Mucosa of rectum (tissue), 2 donors: Measurements from ENCODE around the gene NANOGP8.

Experiments used
- H3K27ac ChIP-seq, 2 donors: one replicate each; pipeline ENCODE4 v1.7.0; 2013; ENCODE audit warnings: inconsistent platforms in 2 of 2, low read depth in 2 of 2, low read length in 2 of 2
- H3K27me3 ChIP-seq, 2 donors: one replicate each; pipeline ENCODE4 v1.7.0; 2013; ENCODE audit warnings: low read length in 2 of 2; ENCODE audit not compliant: control insufficient read depth in 2 of 2, insufficient read depth in 2 of 2
- H3K36me3 ChIP-seq, 2 donors: one replicate each; pipeline ENCODE4 v1.7.0; 2013; ENCODE audit warnings: low read length in 2 of 2; ENCODE audit not compliant: control insufficient read depth in 2 of 2, insufficient read depth in 2 of 2
- H3K4me1 ChIP-seq, 2 donors: one replicate each; pipeline ENCODE4 v1.7.0; 2013; ENCODE audit warnings: low read length in 2 of 2, mild to moderate bottlenecking in 1 of 2; ENCODE audit not compliant: control insufficient read depth in 2 of 2, insufficient read depth in 2 of 2
- H3K4me3 ChIP-seq, 2 donors: one replicate each; pipeline ENCODE4 v1.7.0; 2013; ENCODE audit warnings: low read length in 2 of 2
- H3K9ac ChIP-seq, 2 donors: one replicate each; pipeline ENCODE4 v1.7.0; 2013; ENCODE audit warnings: low read length in 2 of 2, low read depth in 1 of 2, mild to moderate bottlenecking in 1 of 2
- H3K9me3 ChIP-seq, 2 donors: one replicate each; pipeline ENCODE4 v1.7.0; 2013; ENCODE audit warnings: low read length in 2 of 2; ENCODE audit not compliant: control insufficient read depth in 2 of 2
- donor health status: healthy.
- donor health status: Normal muscosa, but diverticular disease.

NANOGP8 gene

GRCh38 chr15:35080226-35080625 lies 4.9 kb downstream of the NANOGP8 start:
- no peak overlapping the region for H3K9ac ChIP-seq
- no peaks in the 10 kb centered on the region for H3K4me1 ChIP-seq
- H3K27ac ChIP-seq = no peak overlapping the region
- no peaks in the 10 kb centered on the region for H3K36me3 ChIP-seq
- H3K9me3 ChIP-seq = no peaks in the 10 kb centered on the region
- no peaks in the 10 kb centered on the region for H3K27me3 ChIP-seq
- no peak overlapping the region for H3K4me3 ChIP-seq

DNA sequence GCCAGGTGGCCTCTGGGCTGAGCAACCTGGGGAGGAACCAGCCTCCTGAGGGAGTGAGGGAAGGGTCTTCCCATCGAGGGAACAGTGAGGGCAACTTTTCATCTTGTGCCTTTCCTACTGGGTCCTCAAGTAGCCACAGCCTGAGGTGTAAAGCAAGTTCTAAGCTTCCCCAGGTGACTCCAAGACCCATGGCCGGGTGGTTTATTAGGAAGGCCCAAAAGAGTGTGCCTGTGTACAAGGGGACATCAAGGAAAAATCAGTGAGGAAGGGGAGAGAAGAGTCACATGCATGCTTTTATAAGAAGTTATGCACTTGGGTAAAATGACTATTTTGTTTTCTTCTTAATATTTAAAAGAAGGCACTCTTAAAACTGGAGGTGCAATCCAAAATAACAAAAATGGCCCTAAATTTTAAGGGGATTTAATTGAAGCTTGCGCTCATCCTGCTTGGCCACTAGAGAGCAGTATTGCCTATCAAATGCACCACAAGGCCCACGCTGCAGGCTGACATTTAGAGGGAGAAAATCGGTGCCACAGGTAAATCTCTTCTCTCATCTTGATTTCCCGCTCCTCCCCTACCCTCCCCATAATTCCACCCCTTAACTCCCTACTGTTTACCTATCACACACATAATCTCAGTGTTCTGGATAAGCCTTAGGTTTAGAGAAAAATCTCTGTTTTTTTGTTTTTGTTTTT lies 6.7 kb downstream of the NANOGP8 start:
- H3K9ac ChIP-seq = no peak overlapping the region
- H3K36me3 ChIP-seq = no peaks in the 10 kb centered on the region
- H3K4me3 ChIP-seq = no peak overlapping the region
- no peak overlapping the region for H3K27ac ChIP-seq
- H3K27me3 ChIP-seq = no peaks in the 10 kb centered on the region
- H3K9me3 ChIP-seq = no peaks in the 10 kb centered on the region
- no peaks in the 10 kb centered on the region for H3K4me1 ChIP-seq

DNA sequence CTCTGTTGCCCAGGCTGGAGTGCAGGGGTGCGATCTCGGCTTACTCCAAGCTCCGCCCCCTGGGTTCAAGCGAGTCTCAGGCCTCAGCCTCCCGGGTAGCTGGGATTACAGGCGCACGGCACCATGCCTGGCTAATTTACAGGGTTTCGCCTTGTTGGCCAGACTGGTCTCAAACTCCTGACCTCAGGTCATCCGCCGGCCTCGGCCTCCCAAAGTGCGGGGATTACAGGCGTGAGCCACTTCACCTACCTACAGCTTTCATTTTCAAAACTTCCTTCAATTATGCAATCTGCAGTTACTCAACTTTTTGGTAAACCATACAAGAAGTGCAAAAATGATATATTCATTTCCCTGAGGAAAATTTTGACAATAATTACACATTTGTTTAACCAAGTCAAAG lies 14.0 kb downstream of the NANOGP8 start:
- H3K4me3 ChIP-seq = no peak overlapping the region
- no peaks in the 10 kb centered on the region for H3K27me3 ChIP-seq
- H3K27ac ChIP-seq = no peak overlapping the region
- no peaks in the 10 kb centered on the region for H3K4me1 ChIP-seq
- no peaks in the 10 kb centered on the region for H3K36me3 ChIP-seq
- no peaks in the 10 kb centered on the region for H3K9me3 ChIP-seq
- H3K9ac ChIP-seq = no peak overlapping the region

- Histone ChIP-seq H3K27ac (no peak overlapping the region), H3K4me1 (no peaks in the 10 kb centered on the region), H3K9ac (no peak overlapping the region), H3K9me3 (no peaks in the 10 kb centered on the region), H3K4me3 (no peak overlapping the region), H3K27me3 (no peaks in the 10 kb centered on the region), H3K36me3 (no peaks in the 10 kb centered on the region)
These were observed 16.1 kb downstream of the NANOGP8 start for GRCh38 chr15:35068846-35069475.

DNA sequence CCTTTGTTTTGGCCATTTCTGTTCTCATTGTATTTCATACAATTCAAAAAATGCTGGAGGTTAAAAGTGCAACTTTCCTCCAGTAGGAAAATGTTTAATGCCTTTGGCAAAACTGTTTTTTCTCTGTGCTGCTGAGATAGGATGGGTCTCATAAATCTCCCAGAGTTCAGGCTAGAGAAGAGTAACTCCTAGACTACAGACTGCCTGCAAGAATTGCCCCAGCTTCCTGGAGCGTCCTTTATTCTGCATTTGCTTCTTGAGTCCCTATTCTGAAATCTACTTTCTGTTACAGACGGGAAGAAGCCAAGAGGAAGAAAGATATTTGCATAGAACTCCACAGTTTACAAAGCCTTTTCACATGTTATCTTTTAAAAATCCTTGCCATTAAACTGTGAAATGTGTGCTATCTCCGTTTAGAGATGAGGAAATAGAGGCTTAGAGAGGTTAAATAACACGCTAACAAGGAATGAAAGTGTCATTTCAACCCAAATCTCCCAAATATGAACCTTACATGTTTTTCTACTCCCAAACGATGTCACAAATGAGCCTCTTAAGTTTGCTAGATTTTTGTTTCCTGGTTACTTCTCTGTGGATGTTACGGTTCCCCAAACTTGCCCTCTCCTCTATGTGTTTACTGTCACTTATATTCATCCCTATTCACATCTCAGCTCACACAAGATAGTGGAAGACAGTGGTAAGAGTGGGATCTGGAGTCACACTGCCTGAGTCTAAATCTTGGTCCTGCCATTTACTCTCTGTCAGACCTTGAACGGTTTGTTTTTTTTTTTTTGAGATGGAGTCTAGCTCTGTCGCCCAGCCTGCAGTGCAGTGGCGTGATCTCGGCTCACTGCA lies 17.4 kb downstream of the NANOGP8 start:
- H3K27ac ChIP-seq = no peak overlapping the region
- H3K9ac ChIP-seq = no peak overlapping the region
- H3K4me1 ChIP-seq = no peaks in the 10 kb centered on the region
- no peaks in the 10 kb centered on the region for H3K36me3 ChIP-seq
- H3K27me3 ChIP-seq = no peaks in the 10 kb centered on the region
- H3K9me3 ChIP-seq = no peaks in the 10 kb centered on the region
- H3K4me3 ChIP-seq = no peak overlapping the region

- Histone ChIP-seq H3K9ac (no peak overlapping the region), H3K4me3 (no peak overlapping the region), H3K36me3 (no peaks in the 10 kb centered on the region), H3K4me1 (no peaks in the 10 kb centered on the region), H3K27me3 (no peaks in the 10 kb centered on the region), H3K27ac (no peak overlapping the region), H3K9me3 (no peaks in the 10 kb centered on the region)
These were observed 19.0 kb downstream of the NANOGP8 start for GRCh38 chr15:35066094-35066493.

DNA sequence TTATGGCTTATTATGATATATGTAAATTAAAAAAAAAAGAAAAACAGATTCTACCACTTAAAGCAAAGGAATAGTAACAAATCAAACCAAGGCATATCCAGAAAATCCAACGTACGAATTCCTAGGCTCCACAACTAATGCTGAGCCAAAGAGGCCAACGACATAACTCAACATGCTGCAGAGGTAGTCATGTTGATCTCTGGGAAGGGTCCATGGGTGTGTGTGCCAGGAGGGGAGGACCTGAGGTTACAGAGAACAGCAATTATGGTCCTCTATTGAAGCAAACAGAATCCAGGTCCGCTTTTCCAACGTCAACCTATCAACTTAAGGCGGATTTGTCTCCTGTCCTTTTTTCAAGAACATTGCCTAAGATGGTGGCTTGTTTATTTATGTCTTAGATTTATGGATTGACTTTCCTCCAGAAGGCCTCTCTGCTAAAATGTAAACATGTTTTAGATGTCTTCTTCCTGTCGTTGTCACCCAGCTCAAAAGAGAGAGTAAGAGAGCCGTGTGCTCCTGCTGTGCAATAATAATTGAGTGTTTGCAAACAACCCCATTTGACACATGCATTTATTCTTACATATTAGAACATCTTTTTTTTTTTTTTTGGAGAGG lies 20.4 kb downstream of the NANOGP8 start:
- no peak overlapping the region for H3K4me3 ChIP-seq
- no peak overlapping the region for H3K9ac ChIP-seq
- no peak overlapping the region for H3K27ac ChIP-seq
- no peaks in the 10 kb centered on the region for H3K4me1 ChIP-seq
- no peaks in the 10 kb centered on the region for H3K9me3 ChIP-seq
- H3K27me3 ChIP-seq = no peaks in the 10 kb centered on the region
- no peaks in the 10 kb centered on the region for H3K36me3 ChIP-seq

GRCh38 chr15:35062738-35063099 lies 22.4 kb downstream of the NANOGP8 start:
- Histone ChIP-seq H3K9ac (no peak overlapping the region), H3K4me3 (no peak overlapping the region), H3K36me3 (no peaks in the 10 kb centered on the region), H3K27ac (no peak overlapping the region), H3K4me1 (no peaks in the 10 kb centered on the region), H3K27me3 (no peaks in the 10 kb centered on the region), H3K9me3 (no peaks in the 10 kb centered on the region)

GRCh38 chr15:35061825-35062737 lies 23.0 kb downstream of the NANOGP8 start:
- H3K4me1 ChIP-seq = no peaks in the 10 kb centered on the region
- H3K9ac ChIP-seq = no peak overlapping the region
- H3K9me3 ChIP-seq = no peaks in the 10 kb centered on the region
- H3K36me3 ChIP-seq = no peaks in the 10 kb centered on the region
- no peak overlapping the region for H3K4me3 ChIP-seq
- H3K27me3 ChIP-seq = no peaks in the 10 kb centered on the region
- H3K27ac ChIP-seq = no peak overlapping the region
